IgD-negative memory B cell (primary cell): ENCODE results near the gene CACNB2. TPM values are rescaled to one million over a fixed set of nuclear protein-coding genes. Genes with fewer than 3 reads are reported as not detected.
A peak's percentile ranks its signal among the peaks of the same experiment; 100 is the strongest.

Source experiments
- H3K27ac Mint-ChIP-seq, 3 donors: one replicate each; pipeline ENCODE4 v1.8.0; 2020 to 2022; ENCODE audit warnings: mild to moderate bottlenecking in 3 of 3, mixed read lengths in 3 of 3, moderate library complexity in 1 of 3
- H3K27me3 Mint-ChIP-seq: one replicate; pipeline ENCODE4 v1.8.0; 2021; ENCODE audit warnings: mixed read lengths
- H3K36me3 Mint-ChIP-seq: one replicate; pipeline ENCODE4 v1.8.0; 2020; ENCODE audit warnings: mild to moderate bottlenecking, mixed read lengths
- H3K4me1 Mint-ChIP-seq, 3 donors: one replicate each; pipeline ENCODE4 v1.8.0; 2020 to 2022; ENCODE audit warnings: mixed read lengths in 3 of 3, mild to moderate bottlenecking in 1 of 3
- H3K4me3 Mint-ChIP-seq, 4 donors: one replicate each; pipeline ENCODE4 v1.8.0; 2020 to 2022; ENCODE audit warnings: mild to moderate bottlenecking in 4 of 4, mixed read lengths in 4 of 4, moderate library complexity in 3 of 4
- H3K9me3 Mint-ChIP-seq, 3 donors: one replicate each; pipeline ENCODE4 v1.8.0; 2020 to 2021; ENCODE audit warnings: mixed read lengths in 3 of 3, mild to moderate bottlenecking in 1 of 3
- polyA plus RNA-seq: library from polyadenylated mRNA; unstranded; fragments of 300-500 nt; fragmentation: Illumina TruSeq; gene quantifications from one replicate; pipeline ENCODE4 v1.2.3, GENCODE V29; 2021

The CACNB2 gene
- polyA plus RNA-seq, 1 donor from 2014 or later: 0.79 TPM

DNA sequence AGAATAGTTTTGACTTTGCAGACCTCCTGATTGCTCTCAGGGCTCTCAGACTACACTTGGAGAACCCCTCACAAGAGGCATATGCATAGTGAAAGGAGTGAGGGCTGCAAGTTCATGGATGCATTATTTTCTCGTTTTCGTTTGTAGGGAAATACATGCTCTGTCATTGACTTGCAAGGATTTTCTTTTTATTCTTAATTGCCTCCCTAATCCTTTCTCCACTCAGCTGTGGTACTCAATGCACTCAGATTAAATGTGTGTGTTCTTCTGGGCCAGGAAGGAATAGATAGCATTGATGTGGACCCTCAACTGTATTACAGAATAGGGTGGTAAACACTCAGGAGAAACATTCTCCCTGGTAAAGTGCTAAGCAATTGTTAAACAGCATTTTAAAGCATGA, 188.7 kb downstream of the CACNB2 start:
- Mint-ChIP-seq H3K27me3 (no peaks in the 10 kb centered on the region), H3K4me3 (no peak overlapping the region), H3K9me3 (no peaks in the 10 kb centered on the region), H3K36me3 (no peaks in the 10 kb centered on the region), H3K27ac (no peak overlapping the region), H3K4me1 (no peaks in the 10 kb centered on the region)

DNA sequence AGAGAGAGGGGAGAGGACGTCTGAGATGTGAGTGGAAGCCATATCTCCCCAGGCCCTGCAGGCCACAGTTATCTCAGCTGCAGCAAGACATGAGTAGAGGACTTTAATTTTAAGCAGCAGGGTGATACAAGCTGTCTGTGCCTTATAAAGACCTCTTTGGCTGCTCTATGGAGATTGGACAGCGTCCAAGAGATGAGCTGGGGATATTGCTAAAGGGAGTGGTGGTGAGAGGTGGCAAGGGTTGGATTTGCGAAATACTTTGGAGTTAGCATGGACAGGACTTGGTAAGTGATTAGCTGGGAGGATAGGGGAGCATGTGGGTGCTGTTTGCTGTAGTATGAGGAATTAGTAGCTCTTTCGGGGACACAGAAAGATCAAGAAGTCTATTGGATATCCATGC, 191.8 kb downstream of the CACNB2 start:
- Mint-ChIP-seq H3K4me1 (peaks cover 0 to 1% (median 0%) of the 10 kb centered on the region in 3 donors), H3K9me3 (no peaks in the 10 kb centered on the region), H3K27ac (no peak overlapping the region), H3K4me3 (peak overlapping the region in 1 of 4 donors; percentile 41), H3K36me3 (no peaks in the 10 kb centered on the region), H3K27me3 (no peaks in the 10 kb centered on the region)

- peaks cover 0 to 2% (median 0%) of the 10 kb centered on the region in 3 donors for H3K4me1 Mint-ChIP-seq
- H3K4me3 Mint-ChIP-seq: no peak overlapping the region
- no peak overlapping the region for H3K27ac Mint-ChIP-seq
- no peaks in the 10 kb centered on the region for H3K9me3 Mint-ChIP-seq
- H3K27me3 Mint-ChIP-seq: no peaks in the 10 kb centered on the region
- H3K36me3 Mint-ChIP-seq: no peaks in the 10 kb centered on the region
Measured at GRCh38 chr10:18332484-18332883, 192.3 kb downstream of the CACNB2 start.

DNA sequence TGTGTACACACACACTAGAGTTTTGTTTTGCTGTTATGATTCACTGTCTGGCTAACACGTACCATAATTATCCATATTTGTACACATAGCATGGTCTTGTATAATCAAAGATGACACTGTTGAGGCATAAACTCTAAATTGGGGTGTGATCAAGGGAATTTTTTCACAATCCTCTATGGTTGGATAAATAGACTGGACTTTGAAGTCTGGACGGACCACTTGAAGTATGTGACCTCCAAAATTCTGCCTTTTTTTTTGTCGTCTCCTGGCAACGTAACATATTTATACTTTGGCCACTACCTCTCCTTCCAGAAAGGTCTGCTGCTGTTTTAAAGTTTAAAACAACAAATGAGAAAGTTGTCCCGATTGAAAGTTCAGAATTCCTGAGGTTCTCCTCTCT, 193.4 kb downstream of the CACNB2 start:
- Mint-ChIP-seq H3K27me3 (no peaks in the 10 kb centered on the region), H3K4me1 (peaks cover 0 to 2% (median 0%) of the 10 kb centered on the region in 3 donors), H3K4me3 (no peak overlapping the region), H3K27ac (no peak overlapping the region), H3K9me3 (no peaks in the 10 kb centered on the region), H3K36me3 (no peaks in the 10 kb centered on the region)

GRCh38 chr10:18334116-18334867, 194.1 kb downstream of the CACNB2 start:
- Mint-ChIP-seq H3K27ac (peak overlapping the region in 1 of 3 donors; percentile 23), H3K27me3 (no peaks in the 10 kb centered on the region), H3K9me3 (no peaks in the 10 kb centered on the region), H3K4me1 (peaks cover 0 to 2% (median 0%) of the 10 kb centered on the region in 3 donors), H3K36me3 (no peaks in the 10 kb centered on the region), H3K4me3 (no peak overlapping the region)

- Mint-ChIP-seq H3K4me3 (no peak overlapping the region), H3K4me1 (peaks cover 0 to 2% (median 0%) of the 10 kb centered on the region in 3 donors), H3K27me3 (no peaks in the 10 kb centered on the region), H3K27ac (no peak overlapping the region), H3K36me3 (no peaks in the 10 kb centered on the region), H3K9me3 (no peaks in the 10 kb centered on the region)
Measured at GRCh38 chr10:18340496-18341051, 200.3 kb downstream of the CACNB2 start.

DNA sequence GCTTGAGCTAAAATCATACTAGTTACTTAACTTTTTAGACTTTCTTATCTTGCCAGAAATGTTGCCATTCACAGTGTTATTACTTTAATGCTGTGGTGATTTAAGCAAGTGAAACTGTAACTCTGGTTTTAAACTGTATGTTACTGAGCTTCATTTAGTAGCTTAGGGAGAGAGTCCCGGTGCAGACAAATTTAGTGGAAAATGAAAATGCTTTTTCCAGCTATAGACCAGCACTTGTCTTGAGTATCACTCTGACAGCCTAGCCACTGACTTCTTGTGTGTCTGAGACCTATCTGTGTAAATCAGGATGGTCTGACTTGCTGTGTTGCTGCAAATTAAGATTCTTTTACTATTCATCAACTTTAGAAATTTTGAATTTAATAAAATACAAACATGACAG, 200.8 kb downstream of the CACNB2 start:
- Mint-ChIP-seq H3K9me3 (no peaks in the 10 kb centered on the region), H3K4me1 (peaks cover 0 to 2% (median 0%) of the 10 kb centered on the region in 3 donors), H3K36me3 (no peaks in the 10 kb centered on the region), H3K27me3 (no peaks in the 10 kb centered on the region), H3K4me3 (no peak overlapping the region), H3K27ac (no peak overlapping the region)

DNA sequence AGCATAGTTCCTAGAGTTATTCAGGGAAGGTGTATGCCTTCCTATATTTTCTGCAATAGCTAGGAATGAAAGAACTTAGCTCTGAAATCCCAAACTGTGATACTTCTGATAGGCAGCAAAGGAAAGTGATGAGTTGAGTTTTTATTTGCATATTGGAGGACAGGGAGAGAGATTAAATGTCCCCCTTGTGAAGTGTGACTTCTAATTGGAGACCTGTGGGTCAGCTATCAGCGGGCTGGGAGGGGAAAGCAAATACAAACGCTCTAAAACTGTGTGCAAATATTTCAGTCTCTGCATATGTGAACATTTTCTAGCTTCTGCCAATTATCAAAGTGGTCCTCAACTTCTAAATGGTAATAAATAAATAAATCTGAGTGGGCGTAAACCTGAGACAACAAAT, 203.3 kb downstream of the CACNB2 start:
- Mint-ChIP-seq H3K36me3 (no peaks in the 10 kb centered on the region), H3K27me3 (no peaks in the 10 kb centered on the region), H3K4me1 (peaks cover 0 to 5% (median 0%) of the 10 kb centered on the region in 3 donors), H3K9me3 (no peaks in the 10 kb centered on the region), H3K4me3 (no peak overlapping the region), H3K27ac (no peak overlapping the region)

- Mint-ChIP-seq H3K27me3 (no peaks in the 10 kb centered on the region), H3K27ac (no peak overlapping the region), H3K4me3 (no peak overlapping the region), H3K4me1 (peaks cover 0 to 5% (median 0%) of the 10 kb centered on the region in 3 donors), H3K9me3 (no peaks in the 10 kb centered on the region), H3K36me3 (no peaks in the 10 kb centered on the region)
Measured at GRCh38 chr10:18345308-18345707, 205.1 kb downstream of the CACNB2 start.

DNA sequence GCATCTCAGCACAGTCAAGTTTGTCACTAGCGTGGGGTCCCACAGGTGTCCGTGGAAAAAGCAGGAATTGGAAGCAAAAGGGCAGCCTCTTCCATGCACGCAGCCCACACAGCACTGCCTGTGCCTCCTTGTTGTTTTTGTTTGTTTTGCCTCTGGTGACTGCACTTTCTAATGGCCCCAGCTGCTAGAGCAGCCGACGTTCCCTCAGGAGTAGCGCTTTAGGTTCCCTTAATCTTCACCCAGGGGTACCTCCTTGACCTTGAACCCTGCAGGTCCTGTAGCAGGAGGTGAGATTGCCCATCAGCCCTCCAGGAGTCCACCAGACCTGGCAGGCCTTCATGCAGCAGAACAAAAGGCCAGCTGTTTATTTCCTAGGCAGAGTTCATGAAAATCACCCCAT, 210.1 kb downstream of the CACNB2 start:
- Mint-ChIP-seq H3K27me3 (no peaks in the 10 kb centered on the region), H3K9me3 (no peaks in the 10 kb centered on the region), H3K36me3 (no peaks in the 10 kb centered on the region), H3K4me1 (peaks cover 0 to 10% (median 9%) of the 10 kb centered on the region in 3 donors), H3K4me3 (no peak overlapping the region), H3K27ac (no peak overlapping the region)

DNA sequence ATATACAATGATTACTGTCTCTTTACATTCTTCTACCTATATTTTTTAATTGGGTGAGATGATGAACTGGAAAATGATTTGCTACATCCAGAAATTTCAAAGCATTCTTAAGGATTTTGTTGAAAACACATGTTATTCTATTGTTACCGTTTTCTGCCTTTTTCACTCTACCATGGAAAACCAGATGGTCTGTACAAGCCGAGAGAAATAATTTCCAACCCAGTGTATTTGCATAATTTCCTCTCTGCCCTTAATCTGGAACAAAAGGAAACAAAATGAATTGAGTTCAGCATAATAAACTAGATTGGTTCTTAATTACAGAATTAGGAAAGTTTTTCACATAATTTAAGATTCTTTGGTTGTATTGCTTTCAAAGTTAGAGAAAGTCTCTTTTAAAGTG, 211.2 kb downstream of the CACNB2 start:
- Mint-ChIP-seq H3K9me3 (peaks cover 0 to 4% (median 0%) of the 10 kb centered on the region in 3 donors), H3K4me1 (peaks cover 0 to 10% (median 9%) of the 10 kb centered on the region in 3 donors), H3K27me3 (no peaks in the 10 kb centered on the region), H3K27ac (no peak overlapping the region), H3K4me3 (no peak overlapping the region), H3K36me3 (no peaks in the 10 kb centered on the region)

DNA sequence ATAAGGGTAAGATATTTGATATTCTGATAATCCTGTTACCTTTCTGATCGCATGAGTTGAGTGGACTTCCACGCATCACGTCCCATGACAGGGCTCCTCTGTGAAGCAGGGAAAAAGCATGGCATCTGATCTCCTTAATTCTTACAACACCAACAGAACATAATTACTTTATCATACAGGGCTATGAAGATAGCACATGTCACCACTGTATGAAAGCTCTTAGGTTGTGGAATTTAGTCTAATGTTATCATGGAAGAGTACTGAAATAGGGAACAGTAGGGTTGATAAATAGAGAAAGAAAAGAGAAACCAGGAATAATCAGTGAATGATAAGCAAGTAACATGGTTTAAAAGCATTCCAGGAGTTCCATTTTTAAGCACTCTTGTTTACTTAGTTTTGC, 212.0 kb downstream of the CACNB2 start:
- Mint-ChIP-seq H3K9me3 (peaks cover 0 to 4% (median 0%) of the 10 kb centered on the region in 3 donors), H3K4me1 (peaks cover 0 to 10% (median 9%) of the 10 kb centered on the region in 3 donors), H3K4me3 (no peak overlapping the region), H3K36me3 (no peaks in the 10 kb centered on the region), H3K27me3 (no peaks in the 10 kb centered on the region), H3K27ac (peak overlapping the region in 1 of 3 donors; percentile 31)

DNA sequence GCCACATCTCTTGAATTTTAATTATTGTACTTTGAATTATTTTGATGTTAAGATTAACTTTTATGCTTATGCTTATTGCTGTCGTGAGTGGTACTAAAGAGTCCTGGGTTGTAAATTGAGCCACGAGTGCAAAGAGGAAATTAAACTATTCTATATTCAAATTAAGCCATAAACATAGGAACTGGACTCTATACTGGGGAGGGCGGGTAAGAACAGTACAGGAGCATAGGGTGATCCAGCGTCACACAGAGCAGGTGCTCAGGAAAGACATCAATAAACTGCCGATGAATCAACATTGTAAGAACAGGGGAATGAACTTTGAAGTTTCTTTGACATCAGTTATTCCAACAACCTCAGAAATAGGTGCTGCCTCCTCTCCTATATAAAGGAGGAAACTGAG, 219.6 kb downstream of the CACNB2 start:
- Mint-ChIP-seq H3K4me1 (no peaks in the 10 kb centered on the region), H3K27me3 (peaks cover 3% of the 10 kb centered on the region), H3K27ac (no peak overlapping the region), H3K9me3 (peaks cover 0 to 6% (median 0%) of the 10 kb centered on the region in 3 donors), H3K36me3 (no peaks in the 10 kb centered on the region), H3K4me3 (no peak overlapping the region)

- Mint-ChIP-seq H3K27ac (no peak overlapping the region), H3K9me3 (peaks cover 0 to 2% (median 0%) of the 10 kb centered on the region in 3 donors), H3K36me3 (no peaks in the 10 kb centered on the region), H3K4me3 (no peak overlapping the region), H3K4me1 (no peaks in the 10 kb centered on the region), H3K27me3 (peaks cover 3% of the 10 kb centered on the region)
Measured at GRCh38 chr10:18362892-18363291, 222.7 kb downstream of the CACNB2 start.

- Mint-ChIP-seq H3K4me1 (no peaks in the 10 kb centered on the region), H3K36me3 (no peaks in the 10 kb centered on the region)
Measured at GRCh38 chr10:18364987-18365775, 225.0 kb downstream of the CACNB2 start.

More at GRCh38 chr10:18364987-18365775, 225.0 kb downstream of the CACNB2 start:
- Mint-ChIP-seq H3K4me3 (no peak overlapping the region), H3K27ac (no peak overlapping the region), H3K9me3 (peaks cover 0 to 2% (median 0%) of the 10 kb centered on the region in 3 donors), H3K27me3 (peaks cover 3% of the 10 kb centered on the region)
